ENCODE data around the gene FOXR1.

FOXR1 gene

GRCh38 chr11:119026970-119027369 lies 55.4 kb downstream of the FOXR1 start:
- DNase-seq (ENCODE audit: low spot score), result no peak
- in situ Hi-C loops (cut with MboI; ENCODE audit: low pct_unique_long_range_greater_than_20kb, low sequenced_read_pairs, unreplicated experiment), result no loop called here
- no peak for TF ChIP-seq CTCF (IDR thresholded peaks at IDR 0.05; ENCODE audit: extremely low read depth, insufficient read depth, missing control alignments)

- no peak for DNase-seq (ENCODE audit: low spot score)
- no peak for TF ChIP-seq CTCF (IDR thresholded peaks at IDR 0.05; ENCODE audit: extremely low read depth, insufficient read depth, missing control alignments)
- in situ Hi-C loops (cut with MboI; ENCODE audit: low pct_unique_long_range_greater_than_20kb, low sequenced_read_pairs, unreplicated experiment), result no loop called here
These were observed 56.2 kb downstream of the FOXR1 start for GRCh38 chr11:119027561-119028345.

GRCh38 chr11:119028346-119029068 lies 56.9 kb downstream of the FOXR1 start:
- no peak for DNase-seq (ENCODE audit: low spot score)
- in situ Hi-C loops (cut with MboI; ENCODE audit: low pct_unique_long_range_greater_than_20kb, low sequenced_read_pairs, unreplicated experiment), result no loop called here
- TF ChIP-seq CTCF (IDR thresholded peaks at IDR 0.05; ENCODE audit: extremely low read depth, insufficient read depth, missing control alignments), result no peak

GRCh38 chr11:119029069-119029339 lies 57.4 kb downstream of the FOXR1 start:
- TF ChIP-seq CTCF (IDR thresholded peaks at IDR 0.05; ENCODE audit: extremely low read depth, insufficient read depth, missing control alignments), result no peak
- in situ Hi-C loops (cut with MboI; ENCODE audit: low pct_unique_long_range_greater_than_20kb, low sequenced_read_pairs, unreplicated experiment), result no loop called here
- no peak for DNase-seq (ENCODE audit: low spot score)

GRCh38 chr11:119029340-119030028 lies 57.9 kb downstream of the FOXR1 start:
- DNase-seq (ENCODE audit: low spot score), result peak; percentile 44
- no peak for TF ChIP-seq CTCF (IDR thresholded peaks at IDR 0.05; ENCODE audit: extremely low read depth, insufficient read depth, missing control alignments)
- in situ Hi-C loops (cut with MboI; ENCODE audit: low pct_unique_long_range_greater_than_20kb, low sequenced_read_pairs, unreplicated experiment), result no loop called here

- in situ Hi-C loops (cut with MboI; ENCODE audit: low pct_unique_long_range_greater_than_20kb, low sequenced_read_pairs, unreplicated experiment), result no loop called here
- no peak for TF ChIP-seq CTCF (IDR thresholded peaks at IDR 0.05; ENCODE audit: extremely low read depth, insufficient read depth, missing control alignments)
- no peak for DNase-seq (ENCODE audit: low spot score)
These were observed 58.4 kb downstream of the FOXR1 start for GRCh38 chr11:119030029-119030328.

Data from GM13977 (cell line).